NCI-H1694 (cell line): ENCODE results near the gene CSF1R.

Experiments
- DNase-seq: peaks from one replicate; lab custom pipeline; 2025; lab: John Stamatoyannopoulos, UW

The CSF1R gene

DNA sequence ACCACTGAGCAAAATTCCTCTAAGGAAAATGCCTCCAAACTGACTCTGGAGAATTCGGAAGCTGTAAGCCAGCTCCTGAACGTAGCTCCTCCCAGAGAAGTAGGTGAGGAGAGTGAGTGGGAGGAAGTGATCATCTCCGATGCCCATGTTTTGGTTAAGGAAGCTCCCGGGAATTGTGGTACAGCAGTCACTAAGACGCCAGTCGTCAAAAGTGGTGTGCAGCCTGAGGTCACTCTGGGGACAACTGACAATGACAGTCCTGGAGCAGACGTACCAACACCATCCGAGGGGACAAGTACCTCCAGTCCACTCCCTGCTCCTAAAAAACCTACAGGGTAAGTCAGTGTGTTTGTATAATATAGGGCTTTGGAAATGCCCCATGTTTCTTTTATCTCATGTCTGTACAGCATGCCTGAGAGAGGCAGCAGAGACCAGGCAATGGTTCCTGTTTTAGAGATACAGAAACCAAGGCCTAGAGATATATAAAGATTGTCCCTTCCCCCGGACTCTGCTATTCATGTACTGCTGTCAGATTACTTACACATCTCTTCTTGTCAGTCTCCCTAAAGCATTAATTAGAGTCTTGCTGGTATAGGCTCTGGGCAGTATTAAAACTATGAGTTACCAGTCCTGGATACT is 61.9 kb downstream of the CSF1R start:
- DNase-seq, result no peak

- no peak for DNase-seq
These were observed 63.2 kb downstream of the CSF1R start for GRCh38 chr5:150023136-150023535.

GRCh38 chr5:150022681-150023080 is 63.7 kb downstream of the CSF1R start:
- no peak for DNase-seq

DNA sequence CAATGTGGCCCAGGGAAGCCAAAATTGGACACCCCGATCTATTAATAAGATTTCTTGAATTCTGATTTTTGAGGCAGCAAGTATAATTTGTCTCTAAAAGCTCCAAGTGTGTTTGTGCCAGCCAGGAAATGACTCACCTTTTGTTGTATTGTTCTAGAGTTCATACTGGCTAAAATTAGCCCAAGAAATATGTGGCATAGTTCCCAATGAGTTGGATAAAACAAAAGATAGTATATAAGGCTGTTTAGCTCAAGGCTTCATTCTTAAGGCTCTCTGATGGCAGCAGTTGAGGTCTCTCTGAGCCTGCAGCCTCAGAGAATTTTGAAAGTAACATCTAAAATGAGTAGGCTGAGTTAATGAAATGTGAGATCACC is 64.2 kb downstream of the CSF1R start:
- no peak for DNase-seq

- no peak for DNase-seq
These were observed 64.7 kb downstream of the CSF1R start for GRCh38 chr5:150021491-150022157.

GRCh38 chr5:150020249-150020648 is 66.1 kb downstream of the CSF1R start:
- no peak for DNase-seq

DNA sequence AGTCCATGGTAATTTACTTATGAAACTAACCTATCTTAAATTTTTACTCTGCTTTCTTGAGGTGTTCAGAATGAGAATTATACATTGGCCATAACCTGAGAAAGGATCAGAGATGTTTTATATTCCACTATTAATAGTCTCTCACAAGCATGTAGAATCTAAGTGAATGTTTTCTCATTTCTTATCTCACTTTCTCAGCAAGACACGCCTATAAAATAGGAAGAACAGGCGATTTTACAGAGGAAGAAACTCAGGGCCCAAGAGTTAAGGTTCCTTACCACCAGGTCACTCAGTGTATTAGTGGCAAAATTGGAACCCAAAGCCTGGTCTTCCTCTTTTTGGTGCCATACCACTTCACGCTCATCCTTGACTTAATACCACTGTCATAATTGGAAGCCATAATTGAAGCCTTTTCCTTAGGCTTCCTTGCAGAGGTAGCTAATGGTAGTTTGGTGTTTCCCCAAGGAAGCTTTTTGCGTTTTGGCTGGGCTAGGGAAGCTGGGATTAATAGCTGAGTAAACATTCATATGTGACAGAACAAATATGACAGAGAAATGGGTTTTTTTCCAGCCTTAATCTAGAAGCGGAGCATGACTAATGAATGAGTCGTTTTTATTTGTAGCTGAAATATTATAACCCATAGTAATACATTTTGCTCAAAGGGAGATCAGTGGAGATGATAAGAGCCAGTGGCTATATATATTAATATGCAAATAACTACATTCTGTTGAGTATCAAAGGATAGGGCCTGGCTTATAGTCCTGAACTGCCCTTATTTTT is 68.9 kb downstream of the CSF1R start:
- DNase-seq, result no peak

GRCh38 chr5:150016537-150016936 is 69.8 kb downstream of the CSF1R start:
- no peak for DNase-seq

DNA sequence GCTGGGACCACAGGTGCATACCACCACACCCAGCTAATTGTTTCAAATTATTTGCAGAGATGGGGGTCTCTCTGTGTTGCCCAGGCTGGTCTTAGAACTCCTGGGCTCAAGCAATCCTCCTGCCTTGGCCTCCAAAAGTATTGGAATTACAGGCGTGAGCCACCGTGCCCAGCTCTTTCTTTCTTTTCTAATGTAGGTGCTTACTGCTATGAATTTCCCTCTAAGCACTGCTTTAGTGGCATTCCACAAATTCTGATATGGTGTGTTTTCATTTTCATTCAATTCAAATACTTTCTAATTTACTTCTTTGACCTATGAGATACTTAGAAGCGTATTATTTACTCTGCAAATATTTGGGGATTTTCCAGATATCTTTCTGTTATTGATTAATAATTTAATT is 70.9 kb downstream of the CSF1R start:
- DNase-seq, result no peak

- DNase-seq, result no peak
These were observed 71.9 kb downstream of the CSF1R start for GRCh38 chr5:150014456-150014855.

GRCh38 chr5:150013931-150014330 is 72.4 kb downstream of the CSF1R start:
- no peak for DNase-seq

- no peak for DNase-seq
These were observed 76.5 kb downstream of the CSF1R start for GRCh38 chr5:150009671-150010387.

DNA sequence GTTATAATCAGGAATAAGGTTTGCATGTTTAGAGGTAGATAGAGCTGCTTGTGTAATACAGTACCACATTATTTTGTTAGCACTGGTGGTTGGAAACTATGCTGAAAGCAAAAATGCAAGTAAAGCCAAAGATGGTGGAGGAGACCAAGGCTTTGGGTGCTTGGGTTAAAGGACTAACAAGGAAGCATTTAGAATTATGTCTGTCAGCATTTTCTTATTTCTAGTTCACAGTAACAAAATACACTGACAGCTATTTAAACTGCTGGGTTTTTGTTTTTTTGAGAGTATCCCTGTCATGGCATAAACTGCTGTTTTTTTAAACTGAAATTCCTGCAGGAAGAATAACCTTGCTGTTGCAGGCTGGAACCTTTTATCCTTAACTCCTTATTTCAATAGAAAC is 79.3 kb downstream of the CSF1R start:
- no peak for DNase-seq

- DNase-seq, result no peak
These were observed 80.0 kb downstream of the CSF1R start for GRCh38 chr5:150006318-150006717.
